Astrocyte of the spinal cord (primary cell): ENCODE measurements around the gene SAXO2.
"Not testable (repeated sequence)": the region's sequence is repeated elsewhere in the genome, so short reads cannot be mapped to it uniquely, and the experiment has no call there.

Experiments
- DNase-seq: peaks from one replicate; pipeline ENCODE4 v3.0.0; 2011; ENCODE audit warnings: low read depth, low spot score
- H3K4me3 ChIP-seq: 2 replicates; pipeline ENCODE4 v1.5.1; 2011; ENCODE audit warnings: low read depth, mild to moderate bottlenecking, low read length, moderate library complexity
- in situ Hi-C: cut with HindIII; loops from 2 replicates; pipeline ENCODE4 v1.10.0; 2017; ENCODE audit warnings: low sequenced_read_pairs
- TF ChIP-seq, protein P1 (sequence below): IDR thresholded peaks from 2 replicates; pipeline ENCODE4 v1.5.1; 2012; ENCODE audit warnings: low read depth, mild to moderate bottlenecking, low read length, inconsistent platforms

Gene SAXO2

DNA sequence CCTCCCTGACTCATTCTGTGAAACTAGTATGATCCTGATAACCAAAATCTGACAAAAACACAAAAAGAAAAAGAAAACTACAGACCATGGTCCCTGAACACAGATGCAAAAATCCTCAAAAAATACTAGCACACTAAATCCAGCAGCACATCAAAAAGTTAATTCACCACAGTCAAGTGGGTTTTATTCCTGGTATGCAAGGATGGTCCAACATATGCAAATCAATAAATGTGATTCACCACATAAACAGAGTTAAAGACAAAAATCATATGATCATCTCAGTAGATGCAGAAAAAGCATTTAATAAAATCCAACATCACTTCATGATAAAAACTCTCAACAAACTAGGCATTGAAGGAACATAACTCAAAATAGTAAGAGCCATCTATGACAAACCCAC lies 12.8 kb downstream of the SAXO2 start:
- DNase-seq, result no peak
- TF ChIP-seq, protein P1, sequence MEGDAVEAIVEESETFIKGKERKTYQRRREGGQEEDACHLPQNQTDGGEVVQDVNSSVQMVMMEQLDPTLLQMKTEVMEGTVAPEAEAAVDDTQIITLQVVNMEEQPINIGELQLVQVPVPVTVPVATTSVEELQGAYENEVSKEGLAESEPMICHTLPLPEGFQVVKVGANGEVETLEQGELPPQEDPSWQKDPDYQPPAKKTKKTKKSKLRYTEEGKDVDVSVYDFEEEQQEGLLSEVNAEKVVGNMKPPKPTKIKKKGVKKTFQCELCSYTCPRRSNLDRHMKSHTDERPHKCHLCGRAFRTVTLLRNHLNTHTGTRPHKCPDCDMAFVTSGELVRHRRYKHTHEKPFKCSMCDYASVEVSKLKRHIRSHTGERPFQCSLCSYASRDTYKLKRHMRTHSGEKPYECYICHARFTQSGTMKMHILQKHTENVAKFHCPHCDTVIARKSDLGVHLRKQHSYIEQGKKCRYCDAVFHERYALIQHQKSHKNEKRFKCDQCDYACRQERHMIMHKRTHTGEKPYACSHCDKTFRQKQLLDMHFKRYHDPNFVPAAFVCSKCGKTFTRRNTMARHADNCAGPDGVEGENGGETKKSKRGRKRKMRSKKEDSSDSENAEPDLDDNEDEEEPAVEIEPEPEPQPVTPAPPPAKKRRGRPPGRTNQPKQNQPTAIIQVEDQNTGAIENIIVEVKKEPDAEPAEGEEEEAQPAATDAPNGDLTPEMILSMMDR, result no peak
- H3K4me3 ChIP-seq, result no peak overlapping the region
- in situ Hi-C loops, result no loop called here

DNA sequence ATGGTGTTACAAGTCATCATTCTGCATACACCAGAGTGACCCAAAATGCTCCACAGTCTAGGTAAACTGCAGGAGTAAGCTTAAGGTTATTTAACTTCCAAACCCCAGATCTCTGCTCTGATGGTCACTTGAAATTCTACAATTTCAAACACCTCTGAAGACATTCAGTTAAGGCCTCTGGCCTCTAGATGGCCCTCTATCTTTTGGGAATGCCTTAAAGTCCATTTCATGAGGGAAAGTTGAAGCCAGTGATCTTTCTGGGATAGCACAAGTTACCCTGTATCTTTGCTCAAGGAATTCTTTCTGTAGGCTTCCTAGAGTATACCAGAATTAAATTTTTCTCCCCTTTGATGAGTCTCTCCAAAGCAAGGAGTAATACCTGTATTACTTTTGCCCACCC lies 18.7 kb downstream of the SAXO2 start:
- H3K4me3 ChIP-seq, DNase-seq, in situ Hi-C loops: not testable (repeated sequence)
- TF ChIP-seq, protein P1, result peak; percentile 17

DNA sequence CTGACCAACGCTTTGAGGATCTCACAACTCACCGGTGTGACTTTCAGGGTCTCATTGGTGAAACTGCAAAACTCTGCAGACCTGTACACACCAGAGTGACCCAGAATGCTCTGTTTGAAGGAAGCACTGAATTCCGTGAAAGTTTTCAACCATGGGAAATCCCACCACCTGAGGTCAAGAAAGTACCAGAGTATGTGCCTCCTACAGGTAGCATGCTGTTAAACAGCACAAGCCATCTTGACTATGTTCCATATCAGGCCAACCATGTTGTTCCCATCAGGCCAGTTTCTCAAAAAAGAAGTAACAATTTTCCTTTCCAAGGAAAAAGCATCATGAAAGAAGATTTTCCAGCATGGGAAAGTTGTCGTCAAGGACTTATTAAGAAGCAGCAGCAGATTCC lies 19.8 kb downstream of the SAXO2 start:
- in situ Hi-C loops, H3K4me3 ChIP-seq, DNase-seq: not testable (repeated sequence)

DNA sequence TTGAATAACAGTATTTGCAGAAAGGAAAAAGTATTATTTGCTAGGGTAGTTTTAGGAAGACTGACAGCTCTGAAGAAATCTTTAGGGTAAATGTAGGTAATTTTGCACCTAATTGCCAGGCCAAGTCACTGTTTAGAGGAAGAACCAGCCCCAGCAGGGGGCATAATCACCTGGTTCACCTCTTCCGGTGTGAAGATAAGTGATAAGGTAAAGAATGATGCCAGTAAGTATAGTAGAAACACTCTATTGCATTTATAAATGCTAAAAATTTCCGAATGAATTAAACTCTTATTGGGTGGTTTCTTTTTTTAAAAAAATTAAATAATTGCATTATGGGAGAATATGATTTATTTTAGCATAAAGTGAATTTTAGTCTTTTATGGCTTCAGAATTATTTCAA lies 21.8 kb downstream of the SAXO2 start:
- DNase-seq, in situ Hi-C loops, H3K4me3 ChIP-seq: not testable (repeated sequence)

DNA sequence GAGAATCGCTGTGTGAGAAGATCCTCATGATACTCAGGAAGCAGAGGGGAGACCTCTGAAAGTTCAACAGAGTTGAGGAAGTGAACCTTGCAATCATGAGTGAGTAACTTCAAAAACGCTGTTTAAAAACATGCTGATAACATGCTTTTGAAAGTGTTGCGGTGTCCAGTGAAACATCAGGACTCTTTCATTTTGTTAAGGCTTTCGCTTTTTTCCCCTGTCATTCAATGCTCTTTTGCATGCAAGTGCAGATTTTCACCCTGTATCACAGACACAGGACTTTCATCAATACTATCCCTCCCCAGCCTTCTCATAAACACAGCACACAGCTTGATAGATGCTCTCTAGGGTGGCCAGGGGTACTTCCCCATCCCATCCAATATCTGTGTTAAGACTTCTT lies 23.9 kb downstream of the SAXO2 start:
- in situ Hi-C loops, DNase-seq, H3K4me3 ChIP-seq: not testable (repeated sequence)

DNA sequence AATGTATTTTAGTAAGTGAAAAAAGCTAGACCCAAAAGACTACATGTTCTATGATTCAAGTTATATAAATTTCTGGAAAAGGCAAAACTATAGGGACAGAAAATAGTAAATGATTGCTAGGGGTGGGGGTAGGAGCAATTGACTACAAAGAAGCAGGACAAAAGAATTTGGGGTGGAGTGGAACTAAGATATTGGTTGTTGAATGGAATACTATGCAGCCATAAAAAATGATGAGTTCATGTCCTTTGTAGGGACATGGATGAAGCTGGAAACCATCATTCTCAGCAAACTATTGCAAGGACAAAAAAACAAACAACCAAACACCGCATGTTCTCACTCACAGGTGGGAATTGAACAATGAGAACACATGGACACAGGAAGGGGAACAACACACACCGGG lies 25.6 kb downstream of the SAXO2 start:
- in situ Hi-C loops, DNase-seq, H3K4me3 ChIP-seq: not testable (repeated sequence)

DNA sequence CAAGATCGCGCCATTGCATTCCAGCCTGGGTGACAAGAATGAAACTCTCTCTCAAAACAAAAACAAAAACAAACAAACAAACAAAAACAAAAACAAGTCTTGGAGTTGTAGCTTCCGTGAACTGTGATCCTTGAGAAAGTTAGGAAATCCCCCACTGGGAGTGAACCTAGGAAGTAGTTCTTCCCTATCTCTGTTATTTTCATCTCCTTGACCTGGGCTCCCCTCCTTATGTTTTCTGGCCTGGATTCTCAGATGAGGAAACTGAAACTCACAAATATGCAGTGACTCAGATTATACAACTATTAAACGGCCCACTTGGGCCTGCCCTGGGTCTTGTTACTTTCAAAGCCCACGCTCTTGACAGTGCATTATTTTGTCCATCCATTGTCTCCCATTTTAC lies 29.7 kb downstream of the SAXO2 start:
- no peak for DNase-seq
- TF ChIP-seq, protein P1, result no peak
- no peak overlapping the region for H3K4me3 ChIP-seq
- in situ Hi-C loops, result no loop called here

DNA sequence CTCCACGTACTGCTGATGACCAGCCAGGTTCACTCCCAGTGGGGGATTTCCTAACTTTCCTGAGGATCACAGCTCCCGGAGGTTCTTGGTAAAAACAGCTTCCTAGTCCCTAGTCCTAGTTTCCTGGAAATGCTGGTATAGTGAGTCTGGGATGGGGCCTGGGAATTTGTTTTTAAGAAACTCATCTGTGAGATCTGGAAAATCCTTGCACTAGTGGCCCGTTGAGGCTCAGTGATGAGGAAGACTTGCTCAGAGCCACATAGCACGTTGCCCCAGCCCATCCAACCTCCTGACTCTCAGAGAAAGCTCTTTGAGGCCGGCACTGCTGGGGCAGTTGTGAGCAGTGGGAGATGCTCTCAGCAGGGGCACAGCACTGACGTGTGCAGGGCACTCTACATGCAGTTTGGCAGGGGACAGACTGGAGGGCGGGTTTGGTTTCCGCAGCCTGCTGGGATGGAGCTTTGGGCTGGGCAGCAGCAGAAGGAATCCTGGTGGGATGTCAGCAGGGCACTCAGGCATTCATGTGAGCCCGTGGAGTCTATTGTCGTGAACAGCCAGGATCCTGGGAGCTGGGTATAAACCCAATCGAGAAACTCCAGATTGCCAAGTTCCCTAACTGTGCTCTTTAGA lies 31.6 kb downstream of the SAXO2 start:
- in situ Hi-C loops, result no loop called here
- TF ChIP-seq, protein P1, result no peak

DNA sequence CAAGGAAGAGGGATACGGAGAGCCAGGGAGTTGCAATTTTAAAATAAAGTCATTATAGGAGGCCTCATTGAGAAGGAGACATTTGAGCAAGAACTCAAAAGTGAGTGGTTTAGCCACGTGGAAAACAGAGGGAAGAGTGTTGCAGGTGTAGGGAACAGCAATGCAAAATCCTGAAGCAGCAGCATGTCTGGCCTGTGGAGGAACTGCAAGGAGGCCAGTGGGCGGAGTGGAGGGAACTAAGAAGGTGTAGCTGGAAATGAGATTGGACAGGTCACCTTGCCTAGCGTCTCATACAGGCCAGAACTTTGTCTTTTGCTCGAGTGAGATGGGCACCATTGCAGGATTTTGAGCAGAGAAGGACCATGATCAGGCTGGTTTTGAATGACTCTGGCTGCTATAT lies 34.9 kb downstream of the SAXO2 start:
- in situ Hi-C loops, result no loop called here
- DNase-seq, result no peak
- TF ChIP-seq, protein P1, result no peak
- H3K4me3 ChIP-seq, result no peak overlapping the region

More for the DNA sequence above, 31.6 kb downstream of the SAXO2 start:
- H3K4me3 ChIP-seq, result no peak overlapping the region
- DNase-seq, result peak; percentile 5
